MG63 (cell line): Measurements from ENCODE around the gene MYL12B. TPM values are rescaled to one million over a fixed set of nuclear protein-coding genes. Genes with fewer than 3 reads are reported as not detected.
A peak's percentile ranks its signal among the peaks of the same experiment; 100 is the strongest.
"Not testable (repeated sequence)": the region's sequence is repeated elsewhere in the genome, so short reads cannot be mapped to it uniquely, and the experiment has no call there.

Experiments used
- DNase-seq: peaks from one replicate; pipeline ENCODE4 v3.0.0-alpha.2; 2020
- H3K27me3 ChIP-seq: fragments of 250-450 bp; sonication (Bioruptor Pico); 2 replicates; pipeline ENCODE4 v1.5.1; 2020; ENCODE audit warnings: mild to moderate bottlenecking, moderate library complexity
- H3K36me3 ChIP-seq: fragments of 250-450 bp; sonication (Bioruptor Pico); 2 replicates; pipeline ENCODE4 v1.5.1; 2020; ENCODE audit warnings: mild to moderate bottlenecking, moderate library complexity
- H3K4me3 ChIP-seq: fragments of 250-450 bp; sonication (Bioruptor Pico); 2 replicates; pipeline ENCODE4 v1.5.1; 2020; ENCODE audit warnings: mild to moderate bottlenecking, moderate library complexity
- H3K9me3 ChIP-seq: fragments of 250-450 bp; sonication (Bioruptor Pico); 2 replicates; pipeline ENCODE4 v1.5.1; 2020; ENCODE audit warnings: mild to moderate bottlenecking, moderate library complexity
- total RNA-seq: library from RNA; depleted of rRNA; stranded (reverse); fragments of >200 nt; shearing (Covaris generic); gene quantifications from 2 replicates; pipeline ENCODE4 v1.2.3, GENCODE V29; 2014; ENCODE audit warnings: low replicate concordance

The MYL12B gene
- total RNA-seq, 1 experiment from 2014 or later: 396 TPM

DNA sequence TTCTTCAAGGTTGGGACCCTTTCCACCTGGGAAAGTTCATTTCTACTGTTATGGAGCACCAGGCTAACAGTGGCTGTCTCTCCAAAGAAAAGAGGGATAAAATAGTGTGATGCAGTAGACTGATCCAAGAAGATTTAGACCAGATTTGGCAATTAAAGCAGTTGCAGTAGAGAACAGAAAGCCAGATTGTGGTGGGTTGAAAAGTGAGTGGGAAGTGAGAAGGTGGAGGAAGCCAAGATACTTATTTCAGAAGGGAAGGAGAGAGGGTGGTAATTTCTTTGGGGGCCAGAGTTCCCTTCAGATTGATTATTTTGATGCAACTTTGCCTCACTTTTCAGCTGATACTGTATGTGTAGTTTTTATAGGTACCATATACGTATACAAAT is 8.0 kb downstream of the MYL12B start:
- no peak for DNase-seq
- Histone ChIP-seq H3K4me3 (no peak overlapping the region), H3K36me3 (peaks cover 26% of the 10 kb centered on the region), H3K27me3 (no peaks in the 10 kb centered on the region), H3K9me3 (no peaks in the 10 kb centered on the region)

DNA sequence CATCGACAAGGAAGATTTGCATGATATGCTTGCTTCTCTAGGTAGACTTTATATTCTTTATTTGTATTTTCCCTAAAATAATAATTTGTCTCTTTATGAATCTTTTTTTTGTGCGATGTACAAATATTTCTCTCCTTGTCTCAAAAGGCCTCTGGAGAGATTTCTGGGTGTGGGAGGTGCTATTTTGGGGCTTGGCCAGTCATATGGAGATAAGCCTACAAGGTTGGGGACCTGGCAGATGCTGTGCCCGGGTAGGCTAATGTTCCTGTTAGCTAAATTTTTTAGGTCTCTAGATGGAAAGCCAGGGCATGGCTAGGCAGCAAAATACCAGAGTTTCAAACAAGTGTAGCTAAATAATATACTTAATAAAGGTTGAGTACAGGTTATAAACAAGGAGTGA is 11.1 kb downstream of the MYL12B start:
- no peak for DNase-seq
- no peaks in the 10 kb centered on the region for H3K9me3 ChIP-seq
- no peaks in the 10 kb centered on the region for H3K27me3 ChIP-seq
- no peak overlapping the region for H3K4me3 ChIP-seq
- peaks cover 51% of the 10 kb centered on the region for H3K36me3 ChIP-seq

DNA sequence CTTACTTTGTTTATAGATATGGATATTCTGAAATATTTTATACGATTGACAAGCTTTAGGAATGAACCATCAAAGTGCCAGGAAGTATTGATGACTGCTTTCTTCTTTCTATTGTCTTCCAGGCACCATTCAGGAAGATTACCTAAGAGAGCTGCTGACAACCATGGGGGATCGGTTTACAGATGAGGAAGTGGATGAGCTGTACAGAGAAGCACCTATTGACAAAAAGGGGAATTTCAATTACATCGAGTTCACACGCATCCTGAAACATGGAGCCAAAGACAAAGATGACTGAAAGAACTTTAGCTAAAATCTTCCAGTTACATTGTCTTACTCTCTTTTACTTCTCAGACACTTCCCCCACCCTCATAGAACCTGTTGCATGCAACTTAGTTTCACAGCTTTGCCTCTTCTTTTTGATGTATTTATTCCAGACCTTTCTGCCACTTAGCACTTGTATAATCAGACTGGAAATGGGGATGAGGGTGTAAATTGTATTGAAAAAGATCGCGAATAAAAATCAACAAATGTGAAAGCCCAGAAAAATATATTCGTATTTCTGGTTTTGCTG is 15.8 kb downstream of the MYL12B start:
- peaks cover 61% of the 10 kb centered on the region for H3K36me3 ChIP-seq
- not testable (repeated sequence) for H3K27me3 ChIP-seq, H3K9me3 ChIP-seq, H3K4me3 ChIP-seq, DNase-seq

DNA sequence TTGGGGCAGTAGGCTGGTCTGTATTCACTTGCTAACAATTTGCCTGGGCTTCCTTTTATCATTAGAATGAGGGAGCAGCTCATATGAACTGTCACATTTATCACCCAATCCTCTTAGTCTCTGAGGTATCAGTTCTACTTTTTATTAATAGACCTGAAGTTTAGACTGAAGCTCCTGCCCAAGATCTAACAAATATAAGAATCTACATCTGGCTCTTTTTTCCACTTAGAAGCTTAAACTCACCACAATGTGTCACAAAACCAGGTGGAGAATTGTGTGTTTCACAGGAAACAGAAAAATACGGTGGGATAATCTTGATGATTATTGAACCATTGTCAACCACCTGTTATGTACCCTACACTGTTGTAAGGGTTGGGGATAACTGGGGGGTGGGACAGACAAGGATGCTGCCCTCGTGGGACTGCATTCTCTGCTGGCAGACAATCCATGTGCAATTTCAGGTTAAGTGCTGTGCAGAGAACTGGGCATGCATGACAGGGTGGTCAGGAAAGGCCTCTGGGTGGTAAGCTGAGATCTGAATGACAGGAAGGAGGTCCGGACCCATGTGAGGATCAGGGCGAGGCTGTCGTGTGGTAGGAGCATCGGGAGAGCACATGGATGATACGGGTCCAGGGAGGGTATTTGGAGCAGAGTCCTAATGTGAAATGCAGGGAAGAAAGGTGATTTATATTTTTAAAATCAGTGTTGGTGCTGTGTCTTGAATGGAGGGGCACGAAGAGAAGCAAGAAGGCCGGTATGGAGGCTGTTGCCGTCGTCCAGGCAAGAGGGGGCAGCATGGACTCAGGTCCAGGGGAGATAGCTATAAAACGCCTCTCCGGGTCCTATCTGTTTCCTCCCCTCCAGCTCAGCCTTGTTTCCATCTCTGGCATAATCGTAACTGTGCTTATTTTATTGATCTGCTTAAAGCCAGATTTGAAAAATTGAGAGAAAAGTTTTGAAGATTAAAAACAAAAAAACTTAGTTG is 17.6 kb downstream of the MYL12B start:
- peaks cover 46% of the 10 kb centered on the region for H3K36me3 ChIP-seq
- DNase-seq: no peak
- no peak overlapping the region for H3K4me3 ChIP-seq
- H3K9me3 ChIP-seq: no peaks in the 10 kb centered on the region
- H3K27me3 ChIP-seq: no peaks in the 10 kb centered on the region

DNA sequence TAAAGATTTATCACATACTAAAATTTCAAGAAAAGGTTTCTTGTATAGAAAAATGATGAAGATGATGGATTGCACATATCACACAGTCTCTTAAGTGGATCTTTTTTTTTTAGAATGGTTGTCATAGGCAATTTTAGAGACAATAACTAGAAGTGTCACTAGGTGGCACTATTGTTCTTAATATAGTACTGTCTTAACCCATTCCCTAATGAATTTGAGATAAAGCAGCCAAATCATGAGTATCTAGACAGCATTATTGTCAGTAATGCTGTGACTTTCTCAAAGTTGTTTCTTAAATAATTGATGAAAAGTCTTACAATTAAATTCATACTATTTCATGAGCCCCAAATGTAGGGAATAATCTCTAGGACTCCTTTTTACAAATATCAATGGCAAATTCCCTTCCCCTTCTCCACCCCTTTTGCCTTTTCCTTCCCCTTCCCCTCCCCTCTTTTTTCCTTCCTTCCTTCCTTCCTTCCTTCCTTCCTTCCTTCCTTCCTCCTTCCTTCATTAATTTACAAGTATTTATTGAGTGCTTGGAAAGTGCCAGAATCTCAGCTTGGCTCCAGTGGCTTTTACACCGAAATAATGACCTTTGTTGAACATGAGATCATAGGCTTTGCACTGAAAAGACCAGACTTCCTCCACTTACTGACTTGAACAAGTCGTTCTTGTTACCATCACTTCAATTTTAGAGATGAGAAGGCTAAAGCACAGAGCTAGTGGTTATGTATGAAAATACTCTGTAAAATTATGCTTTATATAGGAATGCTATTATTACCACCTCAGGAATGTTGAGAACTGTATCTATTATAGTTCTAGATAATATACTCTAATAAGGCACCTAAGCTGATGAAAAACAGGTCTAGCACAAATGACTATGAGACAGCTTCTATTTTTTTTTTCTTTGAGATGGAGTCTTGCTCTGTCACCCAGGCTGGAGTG is 19.8 kb downstream of the MYL12B start:
- no peak for DNase-seq
- Histone ChIP-seq H3K4me3 (no peak overlapping the region), H3K27me3 (no peaks in the 10 kb centered on the region), H3K36me3 (peaks cover 24% of the 10 kb centered on the region), H3K9me3 (no peaks in the 10 kb centered on the region)

DNA sequence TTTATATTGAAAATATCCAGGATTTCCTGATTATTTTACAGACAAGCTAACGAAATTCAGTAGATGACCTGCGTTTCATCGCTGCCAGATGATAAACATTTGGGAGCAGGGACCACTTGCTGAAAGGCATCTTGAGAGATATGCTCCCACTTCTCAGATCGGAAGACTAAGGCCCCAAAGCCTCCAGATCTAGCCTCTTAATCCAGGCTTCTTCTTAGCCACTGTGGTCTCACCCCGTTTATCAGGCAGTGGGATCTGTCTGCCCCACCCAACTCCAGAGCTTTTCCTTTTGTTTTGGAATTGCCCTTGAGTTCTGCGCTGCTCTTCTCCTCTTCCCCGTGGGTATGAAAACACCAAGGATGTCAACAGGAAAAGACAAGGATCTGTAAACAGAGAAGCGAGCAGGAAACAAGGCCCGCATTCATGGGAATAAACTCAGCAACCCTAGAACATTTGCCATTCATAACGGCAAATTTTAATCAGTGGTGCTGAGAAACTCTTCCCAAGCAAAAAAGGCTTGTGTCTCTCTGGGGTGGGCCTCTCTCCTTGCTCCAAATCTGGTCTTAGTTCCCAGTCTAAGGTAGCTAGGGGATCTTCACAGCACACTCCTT is 21.4 kb downstream of the MYL12B start:
- no peak for DNase-seq

DNA sequence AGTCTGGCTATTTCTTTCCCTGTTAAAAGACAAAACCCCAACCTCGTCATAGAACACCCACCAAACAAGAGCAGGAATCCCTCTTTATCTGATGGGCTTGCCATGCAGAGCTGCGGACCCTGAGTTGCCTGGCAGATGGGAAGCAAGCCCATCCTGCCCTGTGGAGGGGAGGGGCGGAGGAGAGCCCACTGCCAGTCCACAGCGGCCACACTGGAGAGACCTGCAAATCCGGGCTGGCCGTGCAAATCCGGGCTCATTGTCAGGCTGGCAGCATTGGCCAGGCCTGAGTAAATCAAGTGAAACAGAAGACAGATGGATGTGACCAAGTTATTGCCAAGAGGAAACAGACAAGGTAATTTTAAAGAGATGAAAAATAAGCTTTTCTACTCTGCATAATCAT is 22.0 kb downstream of the MYL12B start:
- DNase-seq: no peak
- H3K9me3 ChIP-seq: no peaks in the 10 kb centered on the region
- H3K36me3 ChIP-seq: peaks cover 3% of the 10 kb centered on the region; the same call in 1 of the 2 replicates
- H3K27me3 ChIP-seq: no peaks in the 10 kb centered on the region
- H3K4me3 ChIP-seq: no peak overlapping the region

More for the DNA sequence above, 21.4 kb downstream of the MYL12B start:
- peaks cover 9% of the 10 kb centered on the region for H3K36me3 ChIP-seq
- H3K27me3 ChIP-seq: no peaks in the 10 kb centered on the region
- no peak overlapping the region for H3K4me3 ChIP-seq
- no peaks in the 10 kb centered on the region for H3K9me3 ChIP-seq

DNA sequence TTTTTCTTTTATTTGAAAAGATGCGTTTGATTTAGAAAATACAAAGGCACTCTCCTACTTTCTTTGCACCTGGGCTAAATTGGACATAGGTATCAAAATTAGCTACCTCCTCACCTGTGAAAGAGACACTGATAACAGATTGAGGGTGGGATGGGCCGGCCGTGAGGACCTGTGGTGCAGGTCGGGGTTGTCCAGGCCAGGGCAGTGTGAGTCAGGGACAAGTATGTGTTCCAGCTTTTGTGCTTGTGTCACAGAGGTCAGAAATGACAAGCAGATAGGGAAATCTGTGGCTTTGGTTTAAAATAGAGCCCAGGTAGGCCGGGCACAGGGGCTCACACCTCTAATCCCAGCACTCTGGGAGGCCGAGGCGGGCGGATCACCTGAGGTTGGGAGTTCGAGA is 22.6 kb downstream of the MYL12B start:
- H3K36me3 ChIP-seq: no peaks in the 10 kb centered on the region
- H3K27me3 ChIP-seq: no peaks in the 10 kb centered on the region

DNA sequence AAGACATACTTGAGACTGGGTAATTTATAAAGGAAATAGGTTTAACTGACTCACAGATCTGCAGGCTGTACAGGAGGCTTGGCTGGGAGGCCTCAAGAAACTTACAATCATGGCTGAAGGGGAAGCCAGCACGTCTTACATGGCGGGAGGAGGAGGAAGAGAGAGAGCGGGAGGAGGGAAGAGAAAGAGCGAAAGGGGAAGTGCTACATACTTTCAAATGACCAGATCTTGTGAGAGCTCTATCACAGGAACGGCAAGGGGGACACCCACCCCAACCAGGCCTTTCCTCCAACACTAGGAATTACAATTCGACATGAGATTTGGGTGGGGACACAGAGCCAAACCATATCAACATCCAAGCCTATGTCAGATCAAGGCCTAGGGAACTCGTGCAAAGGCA is 24.2 kb downstream of the MYL12B start:
- DNase-seq: no peak
- no peak overlapping the region for H3K4me3 ChIP-seq
- no peaks in the 10 kb centered on the region for H3K27me3 ChIP-seq
- H3K9me3 ChIP-seq: peaks cover 8% of the 10 kb centered on the region
- H3K36me3 ChIP-seq: no peaks in the 10 kb centered on the region

More for the DNA sequence above, 22.6 kb downstream of the MYL12B start:
- DNase-seq: no peak
- H3K9me3 ChIP-seq: no peaks in the 10 kb centered on the region
- H3K4me3 ChIP-seq: no peak overlapping the region

DNA sequence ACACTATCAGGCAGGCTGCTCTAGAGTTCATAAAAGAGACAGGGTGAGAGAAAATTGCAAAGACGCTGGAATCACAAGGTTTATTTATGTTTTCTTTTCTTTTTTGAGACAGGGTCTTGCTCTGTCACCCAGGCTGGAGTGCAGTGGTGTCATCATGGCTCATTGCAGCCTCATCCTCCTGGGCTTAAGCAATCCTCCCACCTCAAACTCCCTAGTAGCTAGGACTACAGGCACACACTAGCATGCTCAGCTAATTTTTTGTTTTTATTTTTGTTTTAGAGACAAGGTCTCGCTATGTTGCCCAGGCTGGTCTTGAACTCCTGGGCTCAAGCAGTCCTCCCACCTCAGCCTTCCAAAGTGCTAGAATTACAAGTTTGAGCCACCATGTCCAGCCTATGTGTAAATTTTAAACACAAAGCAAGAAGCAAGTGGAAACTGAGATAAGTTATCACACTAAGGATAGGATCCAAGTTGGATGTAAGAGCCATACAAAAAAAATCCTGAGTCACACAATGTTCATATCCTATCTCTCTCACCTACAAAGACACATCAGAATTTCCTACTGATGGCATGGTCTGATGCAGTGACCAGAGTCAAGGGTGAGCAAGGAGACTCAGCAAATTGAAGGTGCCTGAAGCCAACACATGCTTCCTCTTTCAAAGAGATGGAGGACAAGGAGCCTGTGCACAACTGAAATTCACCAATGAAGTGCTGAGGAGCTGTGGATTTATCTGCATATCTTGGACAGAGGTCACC is 31.4 kb downstream of the MYL12B start:
- no peak for DNase-seq
- H3K36me3 ChIP-seq: no peaks in the 10 kb centered on the region
- no peak overlapping the region for H3K4me3 ChIP-seq
- H3K27me3 ChIP-seq: no peaks in the 10 kb centered on the region
- peaks cover 13% of the 10 kb centered on the region for H3K9me3 ChIP-seq

DNA sequence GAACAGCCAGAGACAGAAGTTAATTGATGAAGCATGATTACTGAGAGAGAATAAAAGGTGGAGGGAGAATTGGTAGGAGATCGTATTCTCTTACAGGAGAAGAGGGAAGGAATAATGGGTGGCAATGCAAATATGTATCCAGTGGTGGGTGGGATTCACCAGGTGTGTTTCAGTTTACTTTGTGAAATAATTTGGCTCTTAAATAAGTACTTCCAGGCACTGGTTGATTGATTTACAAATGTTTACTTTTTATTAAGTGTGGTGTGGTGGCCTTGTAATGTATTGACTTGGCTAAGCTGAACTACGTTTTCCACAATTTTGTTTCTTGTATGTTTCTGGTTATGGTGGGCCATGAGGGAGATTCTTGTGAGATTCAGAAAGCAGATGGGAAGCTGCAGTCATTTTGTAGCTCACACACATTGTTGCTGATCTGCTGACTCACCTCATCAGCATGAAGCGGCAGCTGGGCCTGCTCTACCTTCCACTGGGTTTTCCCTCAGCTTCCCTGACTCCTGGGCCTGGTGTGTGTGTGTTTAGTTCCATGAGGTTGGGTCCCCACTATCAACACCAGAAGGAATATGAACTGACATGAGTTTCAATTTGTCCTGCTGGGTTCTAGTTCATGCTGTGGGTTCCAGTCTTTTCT is 32.6 kb downstream of the MYL12B start:
- Histone ChIP-seq H3K4me3 (no peak overlapping the region), H3K9me3 (peaks cover 13% of the 10 kb centered on the region), H3K27me3 (no peaks in the 10 kb centered on the region), H3K36me3 (no peaks in the 10 kb centered on the region)
- DNase-seq: no peak

DNA sequence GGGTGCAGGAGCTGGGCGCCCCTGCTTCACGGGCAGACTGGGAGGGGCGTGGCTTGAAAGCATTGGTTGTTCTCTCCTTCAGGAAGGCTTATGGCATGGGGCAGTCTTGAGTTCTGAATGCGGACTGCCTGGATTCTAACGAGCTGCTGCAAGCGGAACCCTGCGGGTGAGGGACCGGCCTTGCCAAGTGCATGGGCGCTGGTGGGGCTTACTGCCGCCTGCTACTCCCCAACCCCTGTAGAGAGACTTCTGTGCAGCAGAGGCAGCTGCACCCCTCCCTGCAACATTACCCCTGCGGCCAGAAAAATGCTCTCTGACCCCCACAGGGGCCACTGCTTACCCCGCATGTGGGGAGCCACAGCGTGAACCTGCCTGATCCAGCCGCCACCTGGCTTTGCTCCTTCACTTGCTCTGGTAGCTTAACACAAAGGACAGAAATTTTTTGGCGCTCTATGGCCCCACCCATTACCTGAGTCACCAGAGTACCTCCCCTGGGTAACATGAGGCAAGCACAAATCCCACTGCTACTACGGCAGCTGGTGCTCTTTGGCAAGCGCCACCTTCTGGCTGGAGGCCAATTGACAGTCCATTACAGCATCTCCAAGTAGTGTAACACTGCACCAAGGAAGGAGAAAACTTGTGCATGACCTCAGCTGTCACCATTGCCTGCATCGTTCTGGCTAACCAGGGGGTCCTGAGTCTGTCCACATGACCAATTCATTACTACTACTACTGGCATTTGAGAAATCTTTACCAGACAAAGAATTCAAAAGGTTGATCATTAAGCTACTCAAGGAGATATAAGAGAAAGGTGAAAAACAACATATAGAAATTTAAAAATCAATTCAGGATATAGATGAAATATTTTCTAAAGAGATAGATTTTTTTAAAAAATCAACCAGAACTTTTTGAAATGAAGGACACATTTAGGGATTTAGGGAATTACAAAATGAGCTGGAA is 35.4 kb downstream of the MYL12B start:
- Histone ChIP-seq H3K36me3 (no peaks in the 10 kb centered on the region), H3K9me3 (peaks cover 3% of the 10 kb centered on the region; the same call in 1 of the 2 replicates)

DNA sequence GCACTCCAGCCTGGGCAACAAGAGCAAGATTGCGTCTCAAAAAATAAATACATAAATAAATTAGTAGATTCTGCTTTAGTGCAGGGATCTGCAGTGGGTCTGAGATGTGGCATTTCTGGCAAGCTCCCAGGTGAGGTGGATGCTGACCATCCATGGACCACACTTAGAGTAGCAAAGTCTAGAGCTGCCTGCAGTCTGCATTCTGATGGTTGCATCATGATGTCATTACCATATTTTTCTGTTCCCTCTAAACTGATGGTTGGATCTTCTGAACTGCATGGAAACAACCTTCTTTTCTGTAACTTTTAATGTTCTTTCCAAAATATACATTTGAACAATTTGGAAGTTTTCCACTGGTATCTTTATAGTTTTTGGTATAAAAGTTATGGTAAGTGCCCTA is 42.9 kb downstream of the MYL12B start:
- peaks cover 3% of the 10 kb centered on the region; the same call in 1 of the 2 replicates for H3K9me3 ChIP-seq
- no peak overlapping the region for H3K4me3 ChIP-seq
- no peaks in the 10 kb centered on the region for H3K27me3 ChIP-seq
- no peaks in the 10 kb centered on the region for H3K36me3 ChIP-seq
- no peak for DNase-seq

More for the DNA sequence above, 35.4 kb downstream of the MYL12B start:
- peak; percentile 88 for DNase-seq
- Histone ChIP-seq H3K4me3 (peak overlapping the region; percentile 48), H3K27me3 (no peaks in the 10 kb centered on the region)

DNA sequence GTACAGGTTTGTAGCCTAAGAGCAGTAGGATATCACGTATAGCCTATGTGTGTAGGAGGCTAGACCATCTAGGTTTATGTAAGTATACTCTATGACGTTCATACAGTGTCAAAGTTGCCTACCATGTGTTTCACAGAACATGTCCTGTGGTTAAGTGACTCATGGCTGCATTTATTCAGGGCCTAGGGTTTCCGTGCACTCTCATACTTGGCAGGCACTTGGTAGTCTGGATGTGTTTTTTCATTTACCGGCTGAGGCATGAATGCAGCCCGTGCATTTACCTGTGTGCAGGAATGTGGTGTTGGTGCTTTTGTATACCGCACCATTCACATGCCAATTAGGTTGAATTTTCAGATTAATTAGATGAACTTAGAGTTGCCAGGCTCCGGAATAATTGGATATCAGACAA is 43.4 kb downstream of the MYL12B start:
- no peak overlapping the region for H3K4me3 ChIP-seq
- H3K9me3 ChIP-seq: no peaks in the 10 kb centered on the region
- peak; percentile 74 for DNase-seq
- no peaks in the 10 kb centered on the region for H3K36me3 ChIP-seq
- H3K27me3 ChIP-seq: no peaks in the 10 kb centered on the region
